Neural cell (in vitro differentiated cells): Measurements from ENCODE around the gene CNTNAP1. TPM values are rescaled to one million over a fixed set of nuclear protein-coding genes. Genes with fewer than 3 reads are reported as not detected.

Source experiments
- H2AFZ ChIP-seq: fragments of 200-600, 300-800 bp; sonication (generic), shearing (Covaris generic); 2 replicates; pipeline ENCODE4 v1.6.0; 2014; ENCODE audit warnings: low read depth, mild to moderate bottlenecking, antibody characterized with exemption, low read length, moderate library complexity
- H3F3A ChIP-seq: fragments of 200-600 bp; shearing (Covaris generic); 2 replicates; pipeline ENCODE4 v1.6.1; 2016; ENCODE audit warnings: mild to moderate bottlenecking, moderate library complexity, mixed read lengths, antibody characterized with exemption, low read length; ENCODE audit not compliant: insufficient read depth, poor library complexity, severe bottlenecking
- H3K27ac ChIP-seq: fragments of 200-600, 300-800 bp; sonication (generic), shearing (Covaris generic); 2 replicates; pipeline ENCODE4 v1.5.1; 2014; ENCODE audit warnings: mild to moderate bottlenecking, low read length, moderate library complexity
- H3K27me3 ChIP-seq: fragments of 300-800, 200-600 bp; sonication (generic), shearing (Covaris generic); 2 replicates; pipeline ENCODE4 v1.6.0; 2014; ENCODE audit warnings: mild to moderate bottlenecking, low read depth, low read length, moderate library complexity; ENCODE audit not compliant: insufficient read depth
- H3K36me3 ChIP-seq: fragments of 300-800, 200-600 bp; sonication (generic), shearing (Covaris generic); 2 replicates; pipeline ENCODE4 v1.5.1; 2014; ENCODE audit warnings: mild to moderate bottlenecking, antibody characterized with exemption, low read length, moderate library complexity; ENCODE audit not compliant: insufficient read depth
- H3K4me2 ChIP-seq: fragments of 300-800, 200-600 bp; sonication (generic), shearing (Covaris generic); 2 replicates; pipeline ENCODE4 v1.6.0; 2014; ENCODE audit warnings: mild to moderate bottlenecking, low read length
- H3K4me3 ChIP-seq: fragments of 300-800, 200-600 bp; sonication (generic), shearing (Covaris generic); 2 replicates; pipeline ENCODE4 v1.5.1; 2014; ENCODE audit warnings: mild to moderate bottlenecking, low read length, moderate library complexity
- H3K79me2 ChIP-seq: fragments of 200-600 bp; shearing (Covaris generic); replicated peaks from 2 replicates; pipeline ENCODE4 v1.6.0; 2014; ENCODE audit warnings: mild to moderate bottlenecking, low read length, moderate library complexity; ENCODE audit not compliant: insufficient read depth
- H3K9ac ChIP-seq: fragments of 300-800, 200-600 bp; sonication (generic), shearing (Covaris generic); 2 replicates; pipeline ENCODE4 v1.6.1; 2016; ENCODE audit warnings: mild to moderate bottlenecking, low read length, mixed read lengths
- H3K9me2 ChIP-seq: fragments of 200-600 bp; shearing (Covaris generic); 2 replicates; pipeline ENCODE4 v1.6.1; 2016; ENCODE audit warnings: mild to moderate bottlenecking, low read length, mixed read lengths; ENCODE audit not compliant: insufficient read depth
- H3K9me3 ChIP-seq: fragments of 200-600, 300-800 bp; sonication (generic), shearing (Covaris generic); 2 replicates; pipeline ENCODE4 v1.6.1; 2016; ENCODE audit warnings: mild to moderate bottlenecking, mixed run types, low read length, moderate library complexity, mixed read lengths
- H4K20me1 ChIP-seq: fragments of 200-600 bp; shearing (Covaris generic); 2 replicates; pipeline ENCODE4 v1.6.1; 2016; ENCODE audit warnings: mild to moderate bottlenecking, mixed run types; ENCODE audit not compliant: insufficient read depth
- CTCF ChIP-seq: fragments of 450-650 bp; IDR thresholded peaks from 2 replicates; pipeline ENCODE4 v1.5.1; 2014; ENCODE audit warnings: antibody characterized with exemption, mild to moderate bottlenecking, moderate library complexity; ENCODE audit not compliant: poor library complexity, severe bottlenecking
- EZH2 ChIP-seq: fragments of 200-600, 300-800 bp; shearing (Covaris generic), sonication (generic); IDR thresholded peaks from 2 replicates; pipeline ENCODE4 v1.6.1; 2014; ENCODE audit warnings: antibody characterized with exemption, low read length, borderline replicate concordance, mild to moderate bottlenecking; ENCODE audit not compliant: insufficient read depth, poor library complexity, severe bottlenecking
- MXI1 ChIP-seq: fragments of 450-650 bp; conservative IDR thresholded peaks from 2 replicates; pipeline ENCODE4 v1.6.1; 2014; ENCODE audit warnings: antibody characterized with exemption, mild to moderate bottlenecking; ENCODE audit not compliant: poor library complexity, severe bottlenecking
- POLR2AphosphoS5 ChIP-seq: IDR thresholded peaks from 2 replicates; pipeline ENCODE4 v1.6.1; 2012
- RAD21 ChIP-seq: fragments of 450-650 bp; conservative IDR thresholded peaks from 2 replicates; pipeline ENCODE4 v1.6.1; 2014; ENCODE audit warnings: antibody characterized with exemption, mild to moderate bottlenecking, moderate library complexity
- REST ChIP-seq: IDR thresholded peaks from 2 replicates; pipeline ENCODE4 v1.6.1; 2012; ENCODE audit warnings: borderline replicate concordance
- SMC3 ChIP-seq: fragments of 450-650 bp; conservative IDR thresholded peaks from 2 replicates; pipeline ENCODE4 v1.6.1; 2014; ENCODE audit warnings: antibody characterized with exemption, mild to moderate bottlenecking, moderate library complexity; ENCODE audit not compliant: poor library complexity
- polyA minus RNA-seq: library from RNA; depleted of rRNA, polyadenylated mRNA; stranded (reverse); fragments of >200 nt; gene quantifications from 2 replicates; pipeline ENCODE4 v1.2.3, GENCODE V29; 2014
- polyA plus RNA-seq: library from polyadenylated mRNA; depleted of rRNA; stranded (reverse); fragments of >200 nt; gene quantifications from 2 replicates; pipeline ENCODE4 v1.2.3, GENCODE V29; 2014

Gene CNTNAP1
- polyA plus RNA-seq (21.9 and 23.9 TPM in 2 replicates), polyA minus RNA-seq (29.0 and 32.8 TPM in 2 replicates)

GRCh38 chr17:42681976-42682721 lies at the start of gene CNTNAP1:
TSS of gene CNTNAP1 (plus strand) at chr17:42682531. CDS start at chr17:42682830, 299 bp downstream.
- Histone ChIP-seq H4K20me1 (no peaks in the 10 kb centered on the region), H3F3A (no peaks in the 10 kb centered on the region), H3K36me3 (no peaks in the 10 kb centered on the region), H2AFZ (peak within 1 kb of the TSS; percentile 53), H3K9me2 (no peaks in the 10 kb centered on the region), H3K4me2 (peak within 1 kb of the TSS; percentile 81), H3K79me2 (peaks cover 4% of the 10 kb centered on the region), H3K9ac (peak within 1 kb of the TSS; percentile 97), H3K9me3 (no peaks in the 10 kb centered on the region), H3K27ac (peak within 1 kb of the TSS; percentile 91), H3K4me3 (peak within 1 kb of the TSS; percentile 98), H3K27me3 (no peaks in the 10 kb centered on the region)
- peak; percentile 75 for TF ChIP-seq POLR2AphosphoS5
- no peak for TF ChIP-seq SMC3
- no peak for TF ChIP-seq RAD21
- TF ChIP-seq MXI1 = peak; percentile 76
- TF ChIP-seq EZH2 = no peak

- Histone ChIP-seq H2AFZ (no peak overlapping the region), H3K4me2 (no peak overlapping the region), H3K36me3 (no peaks in the 10 kb centered on the region), H3K79me2 (no peaks in the 10 kb centered on the region), H3K9me2 (no peaks in the 10 kb centered on the region), H3K27me3 (no peaks in the 10 kb centered on the region), H3K9ac (no peak overlapping the region), H3K27ac (no peak overlapping the region), H4K20me1 (no peaks in the 10 kb centered on the region), H3F3A (no peaks in the 10 kb centered on the region), H3K4me3 (no peak overlapping the region), H3K9me3 (no peaks in the 10 kb centered on the region)
- no peak for TF ChIP-seq MXI1
Observed at GRCh38 chr17:42632949-42633444, 49.3 kb upstream of the CNTNAP1 start.

- no peak overlapping the region for H3K4me2 ChIP-seq
- no peaks in the 10 kb centered on the region for H3K9me2 ChIP-seq
- H3K27ac ChIP-seq = no peak overlapping the region
- H3K79me2 ChIP-seq = no peaks in the 10 kb centered on the region
- no peak overlapping the region for H3K4me3 ChIP-seq
- no peaks in the 10 kb centered on the region for H3F3A ChIP-seq
- H3K27me3 ChIP-seq = no peaks in the 10 kb centered on the region
- H2AFZ ChIP-seq = no peak overlapping the region
- H3K9me3 ChIP-seq = no peaks in the 10 kb centered on the region
- H3K36me3 ChIP-seq = no peaks in the 10 kb centered on the region
- H4K20me1 ChIP-seq = no peaks in the 10 kb centered on the region
- TF ChIP-seq REST (no peak), SMC3 (no peak), EZH2 (no peak), RAD21 (no peak), CTCF (no peak)
- H3K9ac ChIP-seq = no peak overlapping the region
Observed at GRCh38 chr17:42639525-42640113, 42.7 kb upstream of the CNTNAP1 start.
